ENCODE results near the gene RALGAPA2.

Gene RALGAPA2

DNA sequence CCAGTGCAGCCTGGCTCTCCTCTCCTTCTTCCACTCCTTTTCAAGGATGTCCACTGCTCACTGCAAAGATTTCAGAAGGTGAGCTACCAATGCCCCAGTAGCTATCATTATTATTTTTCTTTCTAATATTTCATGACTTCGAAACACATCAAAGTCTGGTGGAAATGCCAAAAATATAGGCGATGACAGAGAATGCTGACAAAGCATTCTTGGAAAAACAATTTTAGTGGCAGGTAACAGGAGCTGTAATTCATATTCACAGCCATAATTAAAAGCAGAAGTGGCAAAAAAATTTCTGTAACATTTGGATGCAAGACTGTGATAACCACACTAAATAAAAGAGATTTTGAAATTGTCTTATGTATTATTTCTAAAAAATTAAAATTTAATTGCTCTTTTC lies 133.6 kb downstream of the RALGAPA2 start:
- DNase-seq = no peak

DNA sequence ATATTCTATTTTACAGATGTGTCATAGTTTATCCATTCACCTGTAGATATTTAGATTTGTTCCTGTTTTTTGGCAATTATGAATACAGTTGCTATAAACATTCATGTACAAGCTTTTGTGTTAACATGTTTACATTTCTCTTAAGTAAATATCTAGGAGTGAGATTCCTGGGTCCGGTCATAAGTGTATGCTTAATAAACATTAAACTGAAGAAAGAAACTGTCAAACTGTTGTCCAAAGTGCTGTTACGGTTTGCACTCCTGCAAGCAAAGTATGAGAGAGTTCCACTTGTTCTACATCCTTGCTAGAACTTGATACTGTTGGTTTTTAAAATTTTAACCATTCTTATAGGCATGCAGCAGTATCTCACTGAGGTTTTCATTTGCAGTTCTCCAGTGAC lies 138.6 kb downstream of the RALGAPA2 start:
- DNase-seq = no peak

- no peak for DNase-seq
These were observed 141.2 kb downstream of the RALGAPA2 start for GRCh38 chr20:20571068-20571780.

- DNase-seq = peak in 25 of 56 donors; percentile 1 to 59 (median 18)
These were observed 143.7 kb downstream of the RALGAPA2 start for GRCh38 chr20:20568604-20569205.

DNA sequence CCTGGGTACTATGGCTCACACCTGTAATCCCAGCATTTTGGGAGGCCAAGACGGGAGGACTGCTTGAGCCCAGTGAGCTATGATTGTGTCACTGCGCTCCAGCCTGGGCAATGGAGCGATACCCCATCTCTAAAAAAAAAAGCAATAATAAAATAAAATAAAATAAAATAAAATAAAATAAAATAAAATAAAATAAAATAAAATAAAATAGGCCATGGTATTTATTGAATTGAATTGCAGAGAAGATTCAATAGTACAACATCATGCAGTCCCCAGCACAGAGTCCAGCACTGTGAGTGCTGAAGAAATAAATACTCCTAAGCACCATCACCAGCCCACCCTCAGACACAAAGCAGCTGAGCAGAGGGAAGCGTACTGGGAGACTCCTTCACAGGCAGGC lies 144.7 kb downstream of the RALGAPA2 start:
- DNase-seq = no peak

DNA sequence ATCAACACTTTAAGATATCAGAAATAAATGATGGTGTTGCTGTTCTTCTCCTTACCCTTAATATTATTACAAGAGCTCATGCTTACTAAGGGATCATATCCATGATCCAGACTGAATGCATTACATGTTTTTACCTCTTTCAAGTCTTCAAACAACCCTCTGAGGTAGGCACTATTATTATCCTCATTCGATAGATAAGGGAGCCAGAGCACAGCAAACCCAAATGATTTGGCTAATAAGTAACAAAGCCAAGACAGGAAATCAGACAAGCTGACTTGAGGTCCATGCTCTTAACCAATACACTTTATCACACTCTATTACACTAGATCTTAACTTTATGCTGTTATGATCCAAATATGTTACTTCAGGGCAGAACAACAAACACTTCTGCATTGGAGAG lies 145.9 kb downstream of the RALGAPA2 start:
- DNase-seq = no peak

- DNase-seq = no peak
These were observed 148.2 kb downstream of the RALGAPA2 start for GRCh38 chr20:20564279-20564678.

DNA sequence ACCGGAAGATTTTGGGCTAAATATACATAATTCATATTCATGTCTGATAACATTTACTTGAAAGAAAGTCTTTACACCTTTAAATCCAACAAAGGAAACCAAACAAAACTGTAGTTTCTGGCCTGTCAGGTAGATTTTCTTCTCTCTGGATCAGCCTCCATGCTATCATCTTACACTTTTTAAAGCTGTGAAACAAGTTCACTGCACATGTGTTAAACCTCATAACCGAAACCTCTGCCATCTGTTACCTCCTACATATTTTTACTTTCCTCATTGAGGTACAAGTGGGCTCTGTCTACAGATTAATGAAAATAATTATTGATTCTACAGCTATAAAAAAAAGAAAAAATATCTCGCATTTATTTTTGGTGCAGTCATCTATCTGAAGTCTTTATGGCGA lies 149.9 kb downstream of the RALGAPA2 start:
- no peak for DNase-seq

DNA sequence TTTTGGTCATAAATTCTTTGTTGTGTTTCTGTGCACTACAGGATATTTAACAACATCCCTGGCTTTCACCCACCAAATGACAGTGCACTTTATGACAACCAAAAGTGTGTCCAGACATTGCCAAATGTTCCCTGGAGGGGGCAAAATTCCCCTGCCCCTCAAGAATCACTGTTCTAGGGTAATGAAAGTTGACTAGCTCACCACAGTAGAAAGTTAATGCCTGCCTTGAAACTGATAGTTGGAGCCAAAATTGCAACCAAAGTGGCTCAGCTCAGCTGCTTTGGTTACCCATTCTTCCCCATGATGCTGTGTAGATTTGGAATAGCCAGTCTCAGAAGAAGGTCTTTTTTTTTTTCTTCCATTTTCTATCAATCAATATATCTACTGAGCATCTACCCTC lies 150.6 kb downstream of the RALGAPA2 start:
- DNase-seq = no peak

DNA sequence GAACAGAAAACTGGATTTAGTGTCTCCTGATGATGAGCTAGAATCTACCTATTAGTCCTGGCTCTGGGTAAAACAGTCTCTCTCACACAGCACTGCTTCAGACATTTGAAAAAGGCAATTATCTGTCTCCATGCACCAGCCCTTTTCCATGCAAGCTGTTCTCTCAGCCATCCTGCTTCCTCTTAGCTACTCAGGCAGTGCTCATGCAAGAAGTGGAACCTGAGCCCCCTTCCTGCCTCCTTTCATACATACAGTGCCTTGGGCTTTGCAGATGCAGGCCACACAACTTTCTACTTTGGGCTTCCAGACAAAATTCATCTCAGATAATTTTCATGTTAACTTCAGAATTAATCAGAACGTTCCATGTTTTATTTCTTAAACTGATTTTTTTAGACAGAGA lies 151.3 kb downstream of the RALGAPA2 start:
- no peak for DNase-seq

DNA sequence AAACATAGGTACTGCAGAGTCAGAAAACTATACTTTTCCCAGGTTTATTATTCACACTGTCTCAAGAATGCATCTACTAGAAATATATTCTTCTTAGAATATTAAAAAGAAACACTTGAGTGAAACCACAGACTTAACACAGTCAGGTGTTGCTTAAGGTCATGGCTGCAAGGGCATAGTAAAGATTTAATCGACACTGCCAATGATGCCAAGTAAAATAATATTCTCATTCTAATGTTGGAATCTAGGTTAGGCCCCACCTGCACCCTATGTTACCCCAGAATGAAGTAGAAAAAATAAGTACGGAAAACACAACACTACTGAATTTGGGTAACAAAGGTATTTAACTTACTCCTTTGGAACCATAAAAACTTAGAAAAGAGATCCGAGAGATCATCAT lies 155.0 kb downstream of the RALGAPA2 start:
- DNase-seq = no peak

DNA sequence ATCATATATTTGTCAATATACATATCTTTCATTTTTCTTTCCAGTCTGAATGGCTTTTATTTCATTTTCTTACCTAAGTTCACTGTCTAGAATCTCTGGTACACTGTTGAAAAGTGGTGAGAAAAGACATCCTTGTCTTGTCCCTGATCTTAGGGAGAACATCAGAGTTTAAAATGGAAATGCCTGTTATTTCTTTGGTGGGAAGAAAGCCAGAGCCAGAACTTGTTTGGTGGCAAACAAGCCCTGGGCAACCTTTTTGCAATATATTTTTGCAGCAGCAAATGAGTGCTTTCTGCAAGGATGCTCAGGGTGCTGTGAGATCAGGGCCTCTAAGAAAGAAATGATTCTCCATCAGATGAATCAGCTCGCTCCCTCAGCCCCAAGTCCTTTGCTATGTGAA lies 156.6 kb downstream of the RALGAPA2 start:
- DNase-seq = no peak

DNA sequence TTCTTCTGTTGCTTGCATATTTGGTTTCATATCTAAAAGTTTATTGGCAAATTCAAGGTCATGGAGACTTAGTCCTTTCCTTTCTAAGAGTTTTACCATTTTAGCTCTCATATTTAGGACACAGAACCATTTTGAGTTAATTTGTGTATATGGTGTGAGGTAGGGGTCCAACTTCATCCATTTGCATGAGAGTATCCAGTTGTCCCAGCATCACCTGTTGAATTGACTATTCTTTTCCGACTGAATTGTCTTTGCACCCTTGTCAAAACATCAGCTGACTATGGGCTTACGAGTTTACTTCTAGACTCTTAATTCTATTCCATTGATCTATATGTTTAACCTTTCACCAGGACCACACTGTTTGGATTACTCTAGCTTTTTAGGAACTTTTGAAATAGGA lies 157.5 kb downstream of the RALGAPA2 start:
- no peak for DNase-seq

DNA sequence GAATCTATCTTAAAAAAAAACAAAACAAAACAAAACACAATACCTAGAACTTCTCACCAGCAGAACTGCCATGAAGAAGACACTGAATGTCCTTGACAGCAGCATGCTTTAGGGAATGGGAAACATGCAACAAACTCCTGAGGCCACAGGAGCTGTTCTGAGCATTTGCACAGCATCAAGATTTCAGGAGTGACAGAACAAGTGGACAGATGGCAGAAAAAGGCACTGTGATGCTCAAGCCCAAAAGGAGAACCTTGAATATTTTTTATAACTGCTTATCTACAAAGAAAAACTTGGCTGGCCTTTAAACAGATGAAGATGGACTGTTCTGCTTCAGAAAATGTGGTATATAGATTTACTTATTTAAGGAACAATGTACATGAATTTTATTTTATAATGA lies 158.9 kb downstream of the RALGAPA2 start:
- DNase-seq = no peak

DNA sequence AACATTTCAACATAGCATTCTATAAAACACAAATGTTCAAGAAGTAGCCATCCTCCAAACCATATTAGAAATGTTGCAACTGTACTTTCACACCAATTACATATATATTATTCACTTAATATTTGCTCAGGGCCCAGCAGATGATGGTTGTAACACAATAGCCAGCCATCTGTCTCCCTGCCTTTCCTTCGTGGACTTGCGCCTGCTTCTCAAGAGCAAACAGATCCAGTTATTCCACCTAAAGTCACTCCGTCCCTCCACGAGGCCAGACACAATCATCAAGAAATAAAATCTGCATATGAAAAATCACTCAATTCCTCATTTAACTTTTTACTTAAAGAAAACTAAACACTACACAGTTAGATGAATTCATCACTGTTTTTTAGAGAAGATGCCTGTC lies 160.4 kb downstream of the RALGAPA2 start:
- no peak for DNase-seq

- no peak for DNase-seq
These were observed 161.0 kb downstream of the RALGAPA2 start for GRCh38 chr20:20551409-20551808.

DNA sequence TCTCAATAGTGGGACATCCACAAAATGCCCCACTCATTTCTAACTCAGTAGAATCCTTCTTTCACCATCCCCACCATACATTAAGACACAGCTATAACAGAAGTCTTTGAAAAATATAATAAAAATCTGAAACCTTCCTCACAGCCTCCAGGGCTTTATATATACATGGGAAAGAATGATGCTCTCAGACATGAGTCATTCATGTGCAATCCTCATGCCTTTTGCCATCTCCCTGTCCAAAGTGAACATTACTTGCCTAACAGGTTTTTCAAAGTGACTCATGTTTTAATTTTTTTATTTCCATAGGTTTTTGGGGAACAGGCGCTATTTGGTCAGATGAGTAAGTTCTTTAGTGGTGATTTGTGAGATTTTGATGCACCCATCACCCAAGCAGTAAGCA lies 162.7 kb downstream of the RALGAPA2 start:
- DNase-seq = no peak

DNA sequence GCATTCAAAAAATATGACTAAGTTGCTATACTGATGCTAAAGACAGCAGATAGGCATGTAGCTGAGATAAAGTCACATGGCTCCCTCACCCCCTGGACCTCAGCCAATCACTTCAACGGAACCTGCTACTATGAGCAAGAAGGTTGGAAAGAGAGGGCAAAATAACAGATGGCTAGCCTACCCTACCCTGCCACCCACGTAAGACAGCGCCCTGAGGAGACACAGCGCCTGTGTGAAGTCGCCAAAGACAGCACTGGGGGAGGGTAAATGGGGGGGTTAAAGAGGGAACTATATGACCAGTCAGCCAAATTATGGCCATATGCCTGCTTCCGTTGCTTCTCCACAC lies 163.2 kb downstream of the RALGAPA2 start:
- DNase-seq = no peak

GRCh38 chr20:20548527-20549266 lies 163.7 kb downstream of the RALGAPA2 start:
- DNase-seq = no peak

- DNase-seq = no peak
These were observed 164.6 kb downstream of the RALGAPA2 start for GRCh38 chr20:20547876-20548266.

GRCh38 chr20:20547221-20547875 lies 165.1 kb downstream of the RALGAPA2 start:
- DNase-seq = no peak

DNA sequence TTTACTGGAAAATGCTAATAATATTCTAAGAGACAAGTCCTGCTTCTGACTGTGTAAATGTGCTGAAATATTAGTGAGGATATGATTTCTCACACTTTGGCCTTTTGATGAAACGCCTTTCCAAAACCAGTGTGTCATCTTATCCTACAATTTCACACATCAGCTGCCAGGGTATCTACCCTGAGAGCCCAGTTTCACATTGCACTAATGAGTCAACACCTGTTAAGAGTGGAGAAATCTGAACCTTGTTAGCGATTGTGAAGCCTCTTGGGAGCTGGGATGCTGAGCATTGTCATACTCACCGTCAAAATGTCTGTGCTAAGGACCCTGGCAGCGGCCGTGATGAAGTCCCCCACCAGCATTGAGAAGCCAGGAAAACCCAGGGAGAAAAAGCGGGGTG lies 166.0 kb downstream of the RALGAPA2 start:
- no peak for DNase-seq
